H1 (cell line): ENCODE data around the gene PRR33.

ENCODE experiments used
- EP300 ChIP-seq, 2 experiments: IDR thresholded peaks; 1 replicate in 1 of 2; 2 replicates in 1 of 2; pipeline ENCODE4 v1.6.1; 2011 to 2012; ENCODE audit warnings: low read depth in 2 of 2, low read length in 2 of 2, mild to moderate bottlenecking in 2 of 2, borderline replicate concordance in 1 of 2, inconsistent platforms in 1 of 2, moderate library complexity in 1 of 2
- HDAC2 ChIP-seq, 2 experiments: fragments of 300-600 bp in 1 of 2; sonication (generic) in 1 of 2; IDR thresholded peaks; 2 replicates each; pipeline ENCODE4 v1.6.1; 2011 to 2012; ENCODE audit warnings: low read depth in 2 of 2, low read length in 2 of 2, mild to moderate bottlenecking in 2 of 2, moderate library complexity in 2 of 2, borderline replicate concordance in 1 of 2, inconsistent platforms in 1 of 2
- NANOG ChIP-seq: IDR thresholded peaks from 2 replicates; pipeline ENCODE4 v1.6.1; 2011; ENCODE audit warnings: low read length, low read depth, mild to moderate bottlenecking, inconsistent platforms; ENCODE audit not compliant: insufficient read depth, poor library complexity, severe bottlenecking
- POLR2A ChIP-seq, 2 experiments: IDR thresholded peaks; 1 replicate in 1 of 2; 2 replicates in 1 of 2; pipeline ENCODE4 v1.6.1; 2011; ENCODE audit warnings: low read depth in 2 of 2, low read length in 2 of 2, mild to moderate bottlenecking in 2 of 2; ENCODE audit errors: control extremely low read depth in 1 of 2
- SUZ12 ChIP-seq: fragments of 200-600 bp; sonication (generic); IDR thresholded peaks from 2 replicates; pipeline ENCODE4 v1.6.1; 2012; ENCODE audit warnings: mild to moderate bottlenecking, inconsistent platforms, low read length, moderate library complexity, mixed read lengths
- TBP ChIP-seq: IDR thresholded peaks from 2 replicates; pipeline ENCODE4 v1.6.1; 2011; ENCODE audit warnings: low read depth, low read length, improper control_type of control experiment
- TF ChIP-seq, protein P1 (sequence below), 3 experiments: IDR thresholded peaks; 1 replicate in 2 of 3; 2 replicates in 1 of 3; pipeline versions ENCODE4 v1.5.1 to v1.6.1; 2011; ENCODE audit warnings: low read length in 3 of 3, mild to moderate bottlenecking in 3 of 3, inconsistent platforms in 2 of 3, low read depth in 1 of 3, moderate library complexity in 1 of 3; ENCODE audit not compliant: insufficient read depth in 1 of 3; ENCODE audit errors: control extremely low read depth in 1 of 3
- TF ChIP-seq, protein P2 (sequence below): IDR thresholded peaks from 2 replicates; pipeline ENCODE4 v1.6.1; 2012; ENCODE audit warnings: low read length, inconsistent platforms
- TF ChIP-seq, protein P3 (sequence below): IDR thresholded peaks from 2 replicates; pipeline ENCODE4 v1.6.1; 2011; ENCODE audit warnings: low read length, improper control_type of control experiment

DNA sequence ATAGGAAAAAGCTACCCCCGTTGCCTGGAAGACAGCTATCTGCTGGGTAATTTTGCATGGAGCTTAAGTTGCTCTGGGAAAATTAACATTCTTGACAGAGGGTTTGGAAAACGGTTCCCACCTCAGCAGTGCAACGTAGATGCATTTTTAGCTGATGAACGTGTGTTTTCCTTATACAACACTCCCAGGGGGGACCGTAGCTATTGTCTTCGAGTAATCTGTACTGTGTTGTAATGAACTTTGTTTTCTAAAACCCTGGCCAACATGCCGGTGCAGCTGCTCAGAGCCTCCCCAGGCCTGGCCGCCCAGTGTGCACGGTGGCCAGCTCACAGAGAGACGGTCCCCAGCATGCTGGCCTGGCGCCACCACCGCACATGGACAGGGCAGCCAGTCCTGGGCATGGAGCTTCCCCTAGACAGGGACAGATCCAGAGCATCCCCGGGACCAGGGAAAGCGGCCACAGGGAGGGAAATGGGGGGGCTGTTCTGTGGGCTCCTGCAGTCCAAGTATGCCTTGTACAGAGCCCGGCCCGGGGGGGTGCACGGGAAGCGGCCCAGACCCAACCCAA lies 30.0 kb upstream of the PRR33 start:
- TF ChIP-seq, protein P1, sequence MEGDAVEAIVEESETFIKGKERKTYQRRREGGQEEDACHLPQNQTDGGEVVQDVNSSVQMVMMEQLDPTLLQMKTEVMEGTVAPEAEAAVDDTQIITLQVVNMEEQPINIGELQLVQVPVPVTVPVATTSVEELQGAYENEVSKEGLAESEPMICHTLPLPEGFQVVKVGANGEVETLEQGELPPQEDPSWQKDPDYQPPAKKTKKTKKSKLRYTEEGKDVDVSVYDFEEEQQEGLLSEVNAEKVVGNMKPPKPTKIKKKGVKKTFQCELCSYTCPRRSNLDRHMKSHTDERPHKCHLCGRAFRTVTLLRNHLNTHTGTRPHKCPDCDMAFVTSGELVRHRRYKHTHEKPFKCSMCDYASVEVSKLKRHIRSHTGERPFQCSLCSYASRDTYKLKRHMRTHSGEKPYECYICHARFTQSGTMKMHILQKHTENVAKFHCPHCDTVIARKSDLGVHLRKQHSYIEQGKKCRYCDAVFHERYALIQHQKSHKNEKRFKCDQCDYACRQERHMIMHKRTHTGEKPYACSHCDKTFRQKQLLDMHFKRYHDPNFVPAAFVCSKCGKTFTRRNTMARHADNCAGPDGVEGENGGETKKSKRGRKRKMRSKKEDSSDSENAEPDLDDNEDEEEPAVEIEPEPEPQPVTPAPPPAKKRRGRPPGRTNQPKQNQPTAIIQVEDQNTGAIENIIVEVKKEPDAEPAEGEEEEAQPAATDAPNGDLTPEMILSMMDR (IDR thresholded peaks at IDR 0.05; ENCODE audit: control extremely low read depth in 1 of 3, insufficient read depth in 1 of 3, low read depth in 1 of 3, low read length in 3 of 3): no peak
- TF ChIP-seq SUZ12 (no peak), NANOG (no peak), HDAC2 (IDR thresholded peaks at IDR 0.05; ENCODE audit: borderline replicate concordance in 1 of 2, low read depth in 2 of 2, low read length in 2 of 2) (no peak), TBP (no peak), POLR2A (IDR thresholded peaks at IDR 0.05; ENCODE audit: control extremely low read depth in 1 of 2, low read depth in 2 of 2, low read length in 2 of 2) (no peak), EP300 (IDR thresholded peaks at IDR 0.05; ENCODE audit: borderline replicate concordance in 1 of 2, low read depth in 2 of 2, low read length in 2 of 2) (no peak)
- TF ChIP-seq, protein P2, sequence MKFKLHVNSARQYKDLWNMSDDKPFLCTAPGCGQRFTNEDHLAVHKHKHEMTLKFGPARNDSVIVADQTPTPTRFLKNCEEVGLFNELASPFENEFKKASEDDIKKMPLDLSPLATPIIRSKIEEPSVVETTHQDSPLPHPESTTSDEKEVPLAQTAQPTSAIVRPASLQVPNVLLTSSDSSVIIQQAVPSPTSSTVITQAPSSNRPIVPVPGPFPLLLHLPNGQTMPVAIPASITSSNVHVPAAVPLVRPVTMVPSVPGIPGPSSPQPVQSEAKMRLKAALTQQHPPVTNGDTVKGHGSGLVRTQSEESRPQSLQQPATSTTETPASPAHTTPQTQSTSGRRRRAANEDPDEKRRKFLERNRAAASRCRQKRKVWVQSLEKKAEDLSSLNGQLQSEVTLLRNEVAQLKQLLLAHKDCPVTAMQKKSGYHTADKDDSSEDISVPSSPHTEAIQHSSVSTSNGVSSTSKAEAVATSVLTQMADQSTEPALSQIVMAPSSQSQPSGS: no peak
- TF ChIP-seq, protein P3, sequence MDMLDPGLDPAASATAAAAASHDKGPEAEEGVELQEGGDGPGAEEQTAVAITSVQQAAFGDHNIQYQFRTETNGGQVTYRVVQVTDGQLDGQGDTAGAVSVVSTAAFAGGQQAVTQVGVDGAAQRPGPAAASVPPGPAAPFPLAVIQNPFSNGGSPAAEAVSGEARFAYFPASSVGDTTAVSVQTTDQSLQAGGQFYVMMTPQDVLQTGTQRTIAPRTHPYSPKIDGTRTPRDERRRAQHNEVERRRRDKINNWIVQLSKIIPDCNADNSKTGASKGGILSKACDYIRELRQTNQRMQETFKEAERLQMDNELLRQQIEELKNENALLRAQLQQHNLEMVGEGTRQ: no peak
